GM18526 (cell line): ENCODE data around the gene TRAF3IP3.

Experiments used
- POLR2A ChIP-seq: IDR thresholded peaks from 3 replicates; pipeline ENCODE4 v1.6.1; 2011; ENCODE audit not compliant: insufficient read length; ENCODE audit errors: extremely low read depth

The TRAF3IP3 gene

GRCh38 chr1:209819058-209819457, 63.2 kb downstream of the TRAF3IP3 start:
- no peak for TF ChIP-seq POLR2A

- TF ChIP-seq POLR2A: no peak
Measured at GRCh38 chr1:209820986-209821385, 65.1 kb downstream of the TRAF3IP3 start.

- TF ChIP-seq POLR2A: no peak
Measured at GRCh38 chr1:209822706-209823105, 66.9 kb downstream of the TRAF3IP3 start.

- TF ChIP-seq POLR2A: no peak
Measured at GRCh38 chr1:209823143-209824041, 67.5 kb downstream of the TRAF3IP3 start.

GRCh38 chr1:209825591-209826434, 70.0 kb downstream of the TRAF3IP3 start:
- no peak for TF ChIP-seq POLR2A

GRCh38 chr1:209827384-209828262, 71.8 kb downstream of the TRAF3IP3 start, which contains the start of gene UTP25:
TSS of gene UTP25 (plus strand) at chr1:209827972. CDS start at chr1:209828064, 92 bp downstream.
- peak; percentile 74 for TF ChIP-seq POLR2A

- TF ChIP-seq POLR2A: no peak
Measured at GRCh38 chr1:209829716-209830115, 73.9 kb downstream of the TRAF3IP3 start.

- TF ChIP-seq POLR2A: no peak
Measured at GRCh38 chr1:209830722-209831121, 74.9 kb downstream of the TRAF3IP3 start.

GRCh38 chr1:209831615-209832014, 75.8 kb downstream of the TRAF3IP3 start:
- no peak for TF ChIP-seq POLR2A
